ENCODE results near the gene TOMM70.

The TOMM70 gene

DNA sequence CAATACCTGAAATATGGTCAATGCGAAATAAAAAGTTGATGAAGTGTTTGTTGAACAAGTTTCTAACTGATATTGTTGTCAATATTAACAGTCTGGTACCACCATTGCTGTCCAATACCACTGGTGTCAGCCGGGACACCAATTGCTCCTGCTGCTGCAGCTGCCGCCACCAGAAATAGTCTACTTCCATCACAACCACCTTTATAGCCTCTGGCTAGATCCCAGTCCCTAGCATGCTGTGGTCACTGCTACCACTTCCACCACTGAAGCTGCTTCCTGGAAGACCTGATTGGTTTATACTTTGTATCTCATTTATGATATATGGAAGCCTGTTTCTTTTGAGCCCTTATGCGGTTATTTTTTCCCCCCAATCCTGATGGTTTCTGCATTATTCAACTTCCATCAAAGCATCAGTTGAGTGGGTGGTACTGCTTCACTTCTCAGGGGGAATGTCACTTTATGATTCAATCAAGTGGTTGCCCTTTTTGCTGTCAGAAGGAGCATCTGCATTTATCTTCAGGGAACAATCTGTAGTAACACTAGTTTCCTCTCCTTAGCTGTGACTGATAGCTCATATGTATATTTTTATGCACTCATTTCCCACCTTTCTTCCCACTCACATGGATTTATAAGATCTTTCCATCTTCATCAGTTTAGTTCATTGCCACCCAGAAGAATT, 12.2 kb upstream of the TOMM70 start:
- Histone ChIP-seq H3K27ac (ENCODE audit: low read depth in 2 of 2, low read length in 2 of 2) (no peak overlapping the region), H3K9me3 (ENCODE audit: control insufficient read depth in 2 of 2, low read length in 2 of 2) (no peaks in the 10 kb centered on the region), H3K9ac (ENCODE audit: low read depth in 1 of 2, low read length in 2 of 2) (no peak overlapping the region), H3K27me3 (ENCODE audit: control insufficient read depth in 2 of 2, insufficient read depth in 2 of 2, low read length in 2 of 2) (no peaks in the 10 kb centered on the region), H3K36me3 (ENCODE audit: control insufficient read depth in 2 of 2, insufficient read depth in 2 of 2, low read length in 2 of 2) (no peaks in the 10 kb centered on the region), H3K4me3 (ENCODE audit: low read length in 2 of 2) (no peak overlapping the region), H3K4me1 (ENCODE audit: control insufficient read depth in 2 of 2, insufficient read depth in 2 of 2, low read length in 2 of 2) (no peaks in the 10 kb centered on the region)

DNA sequence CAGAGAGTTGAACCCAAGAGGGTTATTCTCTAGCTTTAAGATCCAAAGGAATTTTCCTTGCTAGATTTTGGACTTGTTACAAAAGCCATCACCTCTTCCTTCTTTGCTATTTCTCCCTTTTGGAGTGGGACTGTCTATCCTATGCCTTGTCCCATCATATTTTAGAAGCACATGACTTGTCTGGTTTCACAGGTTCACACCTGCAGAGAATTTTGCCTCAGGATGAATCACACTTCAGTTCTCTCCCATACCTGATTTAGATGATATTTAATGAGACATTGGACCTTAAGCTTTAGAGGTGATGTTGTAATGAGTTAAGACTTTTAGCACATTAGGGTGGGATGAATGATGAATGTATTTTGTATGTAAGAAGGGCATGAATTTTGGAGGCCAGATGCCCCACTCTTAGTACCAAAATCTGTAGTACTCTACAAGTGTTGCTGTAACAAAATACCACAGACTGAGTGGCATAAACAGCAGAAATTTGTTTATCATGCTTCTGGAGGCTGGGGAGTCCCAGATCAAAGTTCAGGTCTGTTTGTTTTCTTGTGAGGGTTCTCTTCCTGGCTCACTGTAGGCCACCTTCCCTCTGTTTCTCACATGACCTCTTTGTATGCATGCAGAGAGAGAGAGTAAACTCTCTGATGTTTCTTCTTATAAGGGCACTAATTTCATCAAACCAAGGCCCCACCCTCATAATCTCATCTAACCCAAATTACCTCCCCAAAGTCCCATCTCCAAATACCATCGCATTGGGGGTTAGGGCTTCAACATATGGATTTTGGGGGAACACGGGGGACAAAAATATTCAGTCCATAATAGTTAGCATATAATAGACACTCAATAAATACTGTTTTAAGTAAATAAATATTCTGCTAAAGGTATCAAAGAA, 10.4 kb upstream of the TOMM70 start:
- H3K4me3 ChIP-seq (ENCODE audit: low read length in 2 of 2) = no peak overlapping the region
- H3K4me1 ChIP-seq (ENCODE audit: control insufficient read depth in 2 of 2, insufficient read depth in 2 of 2, low read length in 2 of 2) = no peaks in the 10 kb centered on the region

DNA sequence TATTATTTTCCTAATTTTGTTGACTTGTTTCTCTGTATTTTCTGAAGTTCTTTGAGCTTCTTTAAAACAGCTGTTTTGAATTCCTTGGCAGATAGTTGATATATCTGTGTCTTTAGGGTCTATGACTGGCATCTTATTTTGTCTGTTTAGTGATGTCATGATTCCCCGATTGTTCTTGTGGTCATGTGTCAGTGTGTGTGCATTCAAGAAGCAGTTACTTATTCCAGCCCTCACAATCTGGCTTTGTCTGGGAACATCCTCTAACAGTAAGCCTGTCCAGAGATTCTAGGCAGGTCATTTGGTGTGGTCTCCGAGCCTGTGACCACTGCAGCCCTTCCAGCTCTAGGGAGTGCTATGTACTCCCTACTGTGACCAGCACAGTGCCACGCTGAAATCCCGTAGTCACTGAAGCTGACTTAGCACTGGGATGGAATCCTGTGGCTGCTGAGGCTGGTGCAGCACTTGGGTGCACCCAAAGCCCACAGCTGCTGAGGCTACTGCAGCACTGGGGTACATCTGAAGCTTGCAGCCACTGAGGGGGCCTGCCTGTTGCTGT, 7.2 kb upstream of the TOMM70 start:
- no peaks in the 10 kb centered on the region for H3K27me3 ChIP-seq (ENCODE audit: control insufficient read depth in 2 of 2, insufficient read depth in 2 of 2, low read length in 2 of 2)
- no peak overlapping the region for H3K4me3 ChIP-seq (ENCODE audit: low read length in 2 of 2)
- H3K9ac ChIP-seq (ENCODE audit: low read depth in 1 of 2, low read length in 2 of 2) = no peak overlapping the region
- no peaks in the 10 kb centered on the region for H3K36me3 ChIP-seq (ENCODE audit: control insufficient read depth in 2 of 2, insufficient read depth in 2 of 2, low read length in 2 of 2)
- H3K9me3 ChIP-seq (ENCODE audit: control insufficient read depth in 2 of 2, low read length in 2 of 2) = no peaks in the 10 kb centered on the region
- H3K4me1 ChIP-seq (ENCODE audit: control insufficient read depth in 2 of 2, insufficient read depth in 2 of 2, low read length in 2 of 2) = no peaks in the 10 kb centered on the region
- H3K27ac ChIP-seq (ENCODE audit: low read depth in 2 of 2, low read length in 2 of 2) = no peak overlapping the region

More for the DNA sequence above, 10.4 kb upstream of the TOMM70 start:
- Histone ChIP-seq H3K27me3 (ENCODE audit: control insufficient read depth in 2 of 2, insufficient read depth in 2 of 2, low read length in 2 of 2) (no peaks in the 10 kb centered on the region), H3K9me3 (ENCODE audit: control insufficient read depth in 2 of 2, low read length in 2 of 2) (no peaks in the 10 kb centered on the region), H3K27ac (ENCODE audit: low read depth in 2 of 2, low read length in 2 of 2) (no peak overlapping the region), H3K36me3 (ENCODE audit: control insufficient read depth in 2 of 2, insufficient read depth in 2 of 2, low read length in 2 of 2) (no peaks in the 10 kb centered on the region), H3K9ac (ENCODE audit: low read depth in 1 of 2, low read length in 2 of 2) (no peak overlapping the region)

DNA sequence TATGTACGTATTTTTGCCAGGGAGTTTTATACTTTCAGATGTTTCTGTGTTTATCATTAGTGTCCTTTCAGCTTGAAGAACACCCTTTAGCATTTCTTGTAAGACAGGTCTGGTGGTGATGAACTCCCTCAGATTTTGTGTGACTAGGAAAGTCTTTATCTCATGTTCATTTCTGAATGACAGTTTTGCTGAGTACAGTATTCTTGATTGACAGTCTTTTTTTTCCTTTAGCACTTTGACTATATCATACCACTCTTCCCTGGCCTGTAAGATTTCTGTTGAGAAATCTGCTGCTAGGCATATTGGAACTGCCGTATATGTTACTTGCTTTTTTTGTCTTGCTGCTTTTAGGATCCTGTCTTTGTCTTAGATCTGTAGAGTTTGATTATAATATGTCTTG, 6.3 kb upstream of the TOMM70 start:
- Histone ChIP-seq H3K9me3 (ENCODE audit: control insufficient read depth in 2 of 2, low read length in 2 of 2) (no peaks in the 10 kb centered on the region), H3K36me3 (ENCODE audit: control insufficient read depth in 2 of 2, insufficient read depth in 2 of 2, low read length in 2 of 2) (no peaks in the 10 kb centered on the region), H3K4me1 (ENCODE audit: control insufficient read depth in 2 of 2, insufficient read depth in 2 of 2, low read length in 2 of 2) (peaks cover 3 to 4% of the 10 kb centered on the region in 2 donors), H3K27me3 (ENCODE audit: control insufficient read depth in 2 of 2, insufficient read depth in 2 of 2, low read length in 2 of 2) (no peaks in the 10 kb centered on the region), H3K9ac (ENCODE audit: low read depth in 1 of 2, low read length in 2 of 2) (no peak overlapping the region), H3K4me3 (ENCODE audit: low read length in 2 of 2) (no peak overlapping the region), H3K27ac (ENCODE audit: low read depth in 2 of 2, low read length in 2 of 2) (no peak overlapping the region)

DNA sequence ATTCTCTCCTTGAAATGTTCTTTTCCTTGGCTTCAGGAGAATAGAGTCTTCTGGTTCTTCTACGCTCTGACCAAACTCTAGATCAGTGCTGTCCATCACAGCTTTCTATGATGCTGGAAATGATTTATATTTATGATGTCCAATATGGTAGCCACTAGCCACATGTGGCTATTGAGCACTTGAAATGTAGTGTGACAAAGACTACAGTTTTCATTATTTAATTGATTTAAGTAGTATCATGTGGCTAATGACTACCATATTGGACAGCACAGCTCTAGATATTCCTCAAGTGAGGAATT, 3.3 kb upstream of the TOMM70 start:
- H3K27ac ChIP-seq (ENCODE audit: low read depth in 2 of 2, low read length in 2 of 2) = no peak overlapping the region
- peaks cover 12 to 14% of the 10 kb centered on the region in 2 donors for H3K4me1 ChIP-seq (ENCODE audit: control insufficient read depth in 2 of 2, insufficient read depth in 2 of 2, low read length in 2 of 2)
- H3K9ac ChIP-seq (ENCODE audit: low read depth in 1 of 2, low read length in 2 of 2) = no peak overlapping the region
- H3K36me3 ChIP-seq (ENCODE audit: control insufficient read depth in 2 of 2, insufficient read depth in 2 of 2, low read length in 2 of 2) = no peaks in the 10 kb centered on the region
- H3K9me3 ChIP-seq (ENCODE audit: control insufficient read depth in 2 of 2, low read length in 2 of 2) = no peaks in the 10 kb centered on the region
- H3K27me3 ChIP-seq (ENCODE audit: control insufficient read depth in 2 of 2, insufficient read depth in 2 of 2, low read length in 2 of 2) = no peaks in the 10 kb centered on the region
- H3K4me3 ChIP-seq (ENCODE audit: low read length in 2 of 2) = no peak overlapping the region

DNA sequence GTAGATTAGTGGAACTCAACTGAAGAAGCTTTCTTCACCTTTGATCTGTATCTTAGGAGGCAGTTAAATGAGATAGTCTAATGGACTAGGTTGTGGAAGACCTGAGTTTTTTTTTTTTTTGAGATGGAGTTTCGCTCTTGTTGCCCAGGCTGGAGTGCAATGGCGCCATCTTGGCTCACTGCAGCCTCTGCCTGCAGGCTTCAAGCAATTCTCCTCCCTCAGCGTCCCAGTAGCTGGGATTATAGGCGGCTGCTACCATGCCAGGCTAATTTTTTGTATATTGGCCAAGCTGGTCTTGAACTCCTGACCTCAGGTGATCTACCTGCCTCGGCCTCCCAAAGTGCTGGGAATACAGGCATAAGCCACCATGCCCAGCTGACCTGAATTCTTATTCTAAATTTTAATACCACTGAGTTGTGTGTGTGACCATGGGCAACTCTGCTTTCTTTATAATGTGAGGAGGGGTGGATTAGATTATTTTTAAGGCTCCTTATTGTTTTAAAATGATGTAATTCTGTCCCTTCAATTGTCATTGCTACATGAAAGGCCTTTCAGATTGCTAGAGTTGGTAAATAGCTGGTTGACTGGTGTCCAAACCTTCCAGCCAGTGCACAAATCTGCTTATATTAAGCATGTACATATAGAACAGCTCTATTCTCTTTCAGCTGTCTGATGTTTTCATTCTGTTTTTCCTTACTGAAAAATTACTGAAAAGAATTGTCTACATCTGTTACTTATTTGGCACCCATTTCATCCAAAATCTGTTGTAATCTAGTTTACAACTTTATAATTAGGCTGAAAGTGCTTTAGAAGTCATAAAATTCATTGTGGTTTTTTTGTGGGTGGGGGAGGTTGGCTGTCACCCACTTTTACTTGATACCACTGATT, 2.7 kb upstream of the TOMM70 start:
- no peaks in the 10 kb centered on the region for H3K27me3 ChIP-seq (ENCODE audit: control insufficient read depth in 2 of 2, insufficient read depth in 2 of 2, low read length in 2 of 2)
- peaks cover 13 to 17% of the 10 kb centered on the region in 2 donors for H3K4me1 ChIP-seq (ENCODE audit: control insufficient read depth in 2 of 2, insufficient read depth in 2 of 2, low read length in 2 of 2)
- no peaks in the 10 kb centered on the region for H3K9me3 ChIP-seq (ENCODE audit: control insufficient read depth in 2 of 2, low read length in 2 of 2)
- H3K4me3 ChIP-seq (ENCODE audit: low read length in 2 of 2) = peak overlapping the region in 1 of 2 donors; percentile 17
- H3K36me3 ChIP-seq (ENCODE audit: control insufficient read depth in 2 of 2, insufficient read depth in 2 of 2, low read length in 2 of 2) = no peaks in the 10 kb centered on the region
- no peak overlapping the region for H3K27ac ChIP-seq (ENCODE audit: low read depth in 2 of 2, low read length in 2 of 2)
- no peak overlapping the region for H3K9ac ChIP-seq (ENCODE audit: low read depth in 1 of 2, low read length in 2 of 2)

DNA sequence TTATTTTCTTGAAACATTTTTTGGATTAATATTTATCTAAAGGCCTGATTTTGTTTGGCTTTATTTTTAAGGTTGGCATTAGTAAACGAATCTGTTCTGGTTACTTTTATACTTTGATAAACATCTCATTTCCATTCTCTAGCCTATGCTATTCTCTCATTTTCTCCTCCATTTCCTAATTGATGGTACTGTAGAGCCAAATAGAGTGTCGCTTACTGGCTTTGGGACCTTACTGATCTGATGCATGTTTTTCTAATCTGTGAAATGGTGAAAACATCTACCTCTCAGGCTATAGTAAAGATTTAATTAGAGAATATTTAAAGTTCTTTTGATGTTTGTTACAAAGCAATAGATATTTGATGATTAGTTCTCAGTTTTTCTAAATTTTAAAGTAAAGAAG, 2.0 kb upstream of the TOMM70 start:
- peak overlapping the region in 1 of 2 donors; percentile 100 for H3K4me3 ChIP-seq (ENCODE audit: low read length in 2 of 2)
- no peak overlapping the region for H3K27ac ChIP-seq (ENCODE audit: low read depth in 2 of 2, low read length in 2 of 2)
- no peaks in the 10 kb centered on the region for H3K27me3 ChIP-seq (ENCODE audit: control insufficient read depth in 2 of 2, insufficient read depth in 2 of 2, low read length in 2 of 2)
- H3K9ac ChIP-seq (ENCODE audit: low read depth in 1 of 2, low read length in 2 of 2) = no peak overlapping the region
- no peaks in the 10 kb centered on the region for H3K9me3 ChIP-seq (ENCODE audit: control insufficient read depth in 2 of 2, low read length in 2 of 2)
- peaks cover 13 to 18% of the 10 kb centered on the region in 2 donors for H3K4me1 ChIP-seq (ENCODE audit: control insufficient read depth in 2 of 2, insufficient read depth in 2 of 2, low read length in 2 of 2)
- no peaks in the 10 kb centered on the region for H3K36me3 ChIP-seq (ENCODE audit: control insufficient read depth in 2 of 2, insufficient read depth in 2 of 2, low read length in 2 of 2)

DNA sequence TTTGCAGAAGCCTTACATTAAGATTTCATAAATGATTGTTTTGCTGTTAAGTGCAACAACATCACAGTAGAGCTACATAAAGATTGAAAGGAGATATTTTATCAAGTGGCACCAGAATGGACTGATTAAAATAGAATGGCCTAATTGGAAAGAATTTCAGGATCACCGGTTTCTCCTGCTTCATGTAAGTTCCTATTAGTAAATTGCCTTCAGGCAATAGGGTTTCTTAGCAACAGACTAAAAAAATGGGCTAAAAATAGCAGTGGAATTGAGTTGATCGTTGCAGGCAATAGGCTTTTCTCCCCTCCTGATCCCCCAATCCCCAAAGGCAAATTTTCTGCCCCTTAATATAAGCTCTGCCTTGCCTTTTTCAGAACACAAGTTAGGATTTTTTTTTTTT, 1.4 kb upstream of the TOMM70 start:
- no peaks in the 10 kb centered on the region for H3K36me3 ChIP-seq (ENCODE audit: control insufficient read depth in 2 of 2, insufficient read depth in 2 of 2, low read length in 2 of 2)
- peaks cover 13 to 18% of the 10 kb centered on the region in 2 donors for H3K4me1 ChIP-seq (ENCODE audit: control insufficient read depth in 2 of 2, insufficient read depth in 2 of 2, low read length in 2 of 2)
- H3K27ac ChIP-seq (ENCODE audit: low read depth in 2 of 2, low read length in 2 of 2) = no peak overlapping the region
- H3K9ac ChIP-seq (ENCODE audit: low read depth in 1 of 2, low read length in 2 of 2) = peak overlapping the region; percentile 89 to 94
- no peaks in the 10 kb centered on the region for H3K9me3 ChIP-seq (ENCODE audit: control insufficient read depth in 2 of 2, low read length in 2 of 2)
- peak overlapping the region; percentile 100 for H3K4me3 ChIP-seq (ENCODE audit: low read length in 2 of 2)
- no peaks in the 10 kb centered on the region for H3K27me3 ChIP-seq (ENCODE audit: control insufficient read depth in 2 of 2, insufficient read depth in 2 of 2, low read length in 2 of 2)

DNA sequence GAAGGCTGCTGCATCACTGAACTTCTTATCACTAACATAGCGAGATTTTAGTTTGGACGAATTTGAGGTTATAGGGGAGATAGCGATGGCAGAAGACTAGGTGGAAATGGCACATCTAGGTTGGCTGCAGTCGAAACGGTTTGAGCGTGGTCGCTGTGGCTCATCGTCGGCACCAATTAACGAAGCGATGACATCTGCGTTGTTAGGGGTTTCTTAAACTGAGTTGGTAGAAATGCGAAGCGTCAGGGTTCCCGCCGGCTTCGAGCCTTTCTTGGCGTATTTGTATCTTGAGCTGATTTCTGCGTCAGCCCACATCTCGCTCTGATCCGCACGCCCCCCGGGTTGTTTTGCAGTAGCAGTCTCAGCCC, 769 bp upstream of the TOMM70 start:
- no peaks in the 10 kb centered on the region for H3K9me3 ChIP-seq (ENCODE audit: control insufficient read depth in 2 of 2, low read length in 2 of 2)
- H3K27ac ChIP-seq (ENCODE audit: low read depth in 2 of 2, low read length in 2 of 2) = peak overlapping the region; percentile 91 to 92
- H3K4me1 ChIP-seq (ENCODE audit: control insufficient read depth in 2 of 2, insufficient read depth in 2 of 2, low read length in 2 of 2) = peaks cover 13 to 18% of the 10 kb centered on the region in 2 donors
- H3K27me3 ChIP-seq (ENCODE audit: control insufficient read depth in 2 of 2, insufficient read depth in 2 of 2, low read length in 2 of 2) = no peaks in the 10 kb centered on the region
- peak overlapping the region; percentile 89 to 94 for H3K9ac ChIP-seq (ENCODE audit: low read depth in 1 of 2, low read length in 2 of 2)
- H3K4me3 ChIP-seq (ENCODE audit: low read length in 2 of 2) = peak overlapping the region; percentile 100
- H3K36me3 ChIP-seq (ENCODE audit: control insufficient read depth in 2 of 2, insufficient read depth in 2 of 2, low read length in 2 of 2) = no peaks in the 10 kb centered on the region

Data from mucosa of rectum (tissue), 2 donors.